NCI-H748 treated with DMSO at 0.1 percent for 48 hours (cell line): Measurements from ENCODE around the gene RUSF1.
"Not testable (repeated sequence)": the region's sequence is repeated elsewhere in the genome, so short reads cannot be mapped to it uniquely, and the experiment has no call there.

ENCODE experiments used
- DNase-seq: peaks from one replicate; lab custom pipeline; 2025; lab: John Stamatoyannopoulos, UW

The RUSF1 gene

GRCh38 chr16:31487071-31487719 is 21.0 kb downstream of the RUSF1 start:
- DNase-seq = no peak

- DNase-seq = no peak
These were observed 22.1 kb downstream of the RUSF1 start for GRCh38 chr16:31486045-31486444.

- no peak for DNase-seq
These were observed 22.6 kb downstream of the RUSF1 start for GRCh38 chr16:31485571-31485970.

GRCh38 chr16:31484491-31485171 is 23.6 kb downstream of the RUSF1 start:
- DNase-seq = no peak

GRCh38 chr16:31484048-31484447 is 24.1 kb downstream of the RUSF1 start:
- not testable (repeated sequence) for DNase-seq

GRCh38 chr16:31483081-31483480 is 25.1 kb downstream of the RUSF1 start, which contains the start of gene SLC5A2:
SLC5A2 (plus strand) TSS chr16:31483123; CDS start chr16:31483137, 14 bp downstream.
- DNase-seq = no peak

GRCh38 chr16:31480851-31481536 is 27.2 kb downstream of the RUSF1 start:
- no peak for DNase-seq

GRCh38 chr16:31479751-31480150 is 28.4 kb downstream of the RUSF1 start:
- DNase-seq = no peak

- no peak for DNase-seq
These were observed 29.2 kb downstream of the RUSF1 start for GRCh38 chr16:31478956-31479355.

- no peak for DNase-seq
These were observed 30.7 kb downstream of the RUSF1 start for GRCh38 chr16:31477220-31478216.

- no peak for DNase-seq
These were observed 31.6 kb downstream of the RUSF1 start for GRCh38 chr16:31476303-31477219.

GRCh38 chr16:31475946-31476302 is 32.3 kb downstream of the RUSF1 start:
- no peak for DNase-seq

GRCh38 chr16:31474773-31475738 is 33.1 kb downstream of the RUSF1 start:
- no peak for DNase-seq

GRCh38 chr16:31474173-31474714 is 33.9 kb downstream of the RUSF1 start:
- no peak for DNase-seq

- DNase-seq = no peak
These were observed 34.8 kb downstream of the RUSF1 start for GRCh38 chr16:31473264-31473984.

- peak; percentile 46 for DNase-seq
These were observed 35.4 kb downstream of the RUSF1 start for GRCh38 chr16:31472709-31473203.

- peak; percentile 5 for DNase-seq
These were observed 36.1 kb downstream of the RUSF1 start, which contains the start of gene TGFB1I1 for GRCh38 chr16:31471875-31472708. TGFB1I1 (plus strand) TSS chr16:31472152; CDS start chr16:31472189, 37 bp downstream.
